Endothelial cell (in vitro differentiated cells): ENCODE results near the gene NPPB. TPM values are rescaled to one million over a fixed set of nuclear protein-coding genes. Genes with fewer than 3 reads are reported as not detected.

Experiments used
- DNase-seq: peaks from one replicate; pipeline ENCODE4 v3.0.0; 2021; ENCODE audit warnings: low spot score
- H3K27ac Mint-ChIP-seq: one replicate; pipeline ENCODE4 v1.8.0; 2021; ENCODE audit warnings: mixed read lengths, inconsistent platforms; ENCODE audit not compliant: unreplicated experiment
- H3K27me3 Mint-ChIP-seq: one replicate; pipeline ENCODE4 v1.8.0; 2021; ENCODE audit warnings: mild to moderate bottlenecking, moderate library complexity, mixed read lengths, inconsistent platforms; ENCODE audit not compliant: unreplicated experiment
- H3K36me3 Mint-ChIP-seq: one replicate; pipeline ENCODE4 v1.8.0; 2021; ENCODE audit warnings: mild to moderate bottlenecking, low read depth, mixed read lengths, inconsistent platforms; ENCODE audit not compliant: unreplicated experiment
- H3K4me1 Mint-ChIP-seq: one replicate; pipeline ENCODE4 v1.8.0; 2021; ENCODE audit warnings: mild to moderate bottlenecking, mixed read lengths, inconsistent platforms; ENCODE audit not compliant: unreplicated experiment
- H3K4me3 Mint-ChIP-seq: one replicate; pipeline ENCODE4 v1.8.0; 2021; ENCODE audit warnings: mild to moderate bottlenecking, mixed read lengths, inconsistent platforms; ENCODE audit not compliant: unreplicated experiment
- H3K9me3 Mint-ChIP-seq: one replicate; pipeline ENCODE4 v1.8.0; 2021; ENCODE audit warnings: mixed read lengths, inconsistent platforms; ENCODE audit not compliant: unreplicated experiment
- CTCF ChIP-seq: fragments of 200-600 bp; sonication (generic); IDR thresholded peaks from one replicate; pipeline ENCODE4 v1.5.0; 2021; ENCODE audit warnings: antibody characterized with exemption; ENCODE audit not compliant: unreplicated experiment
- total RNA-seq: library from RNA; stranded (reverse); fragmentation: NEBNext Ultra II Directional; extraction: Animal tissue kit (Norgen Biotek cat#: 25700); gene quantifications from one replicate; pipeline ENCODE4 v1.2.1, GENCODE V29; 2021; ENCODE audit not compliant: unreplicated experiment

The NPPB gene
- total RNA-seq, 1 donor from 2014 or later, result not detected

DNA sequence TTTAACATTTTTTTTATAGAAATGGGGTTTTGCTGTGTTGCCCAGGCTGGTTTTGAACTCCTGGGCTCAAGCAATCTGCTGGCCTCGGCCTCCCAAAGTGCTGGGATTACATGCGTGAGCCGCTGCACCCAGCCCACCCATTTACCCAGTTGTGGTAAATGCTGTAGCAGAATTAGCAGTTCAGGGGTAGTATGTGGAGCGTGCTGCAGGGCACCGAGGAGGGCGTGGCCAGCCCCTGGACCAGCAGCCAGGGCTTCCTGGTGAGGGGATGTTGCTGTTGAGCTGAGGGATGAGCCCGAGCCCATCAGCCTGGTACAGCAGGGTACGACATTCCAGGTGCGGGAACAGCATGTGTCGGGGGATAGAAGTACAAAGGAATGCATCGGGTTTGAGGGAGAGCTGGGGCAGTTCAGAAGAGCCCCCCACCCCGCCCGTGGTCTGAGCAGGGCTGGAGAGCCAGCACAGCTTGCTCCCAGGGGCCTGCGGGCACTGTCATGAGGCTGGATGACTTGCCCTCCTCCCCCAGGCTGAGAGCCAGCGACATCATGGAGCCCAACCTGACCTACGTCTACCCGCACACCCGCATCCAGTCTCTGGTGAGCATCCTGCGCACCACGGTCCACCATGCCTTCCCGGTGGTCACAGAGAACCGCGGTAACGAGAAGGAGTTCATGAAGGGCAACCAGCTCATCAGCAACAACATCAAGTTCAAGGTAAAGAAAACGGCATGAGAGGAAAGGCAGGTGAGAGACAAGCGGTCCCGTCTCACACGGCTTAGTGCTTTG is 23.1 kb downstream of the NPPB start:
- H3K4me3 Mint-ChIP-seq, result peak overlapping the region; percentile 39
- TF ChIP-seq CTCF, result no peak
- no peaks in the 10 kb centered on the region for H3K9me3 Mint-ChIP-seq
- H3K36me3 Mint-ChIP-seq, result peaks cover 45% of the 10 kb centered on the region
- peak overlapping the region; percentile 11 for H3K27ac Mint-ChIP-seq
- H3K27me3 Mint-ChIP-seq, result peaks cover 11% of the 10 kb centered on the region
- DNase-seq, result no peak
- H3K4me1 Mint-ChIP-seq, result peaks cover 2% of the 10 kb centered on the region

DNA sequence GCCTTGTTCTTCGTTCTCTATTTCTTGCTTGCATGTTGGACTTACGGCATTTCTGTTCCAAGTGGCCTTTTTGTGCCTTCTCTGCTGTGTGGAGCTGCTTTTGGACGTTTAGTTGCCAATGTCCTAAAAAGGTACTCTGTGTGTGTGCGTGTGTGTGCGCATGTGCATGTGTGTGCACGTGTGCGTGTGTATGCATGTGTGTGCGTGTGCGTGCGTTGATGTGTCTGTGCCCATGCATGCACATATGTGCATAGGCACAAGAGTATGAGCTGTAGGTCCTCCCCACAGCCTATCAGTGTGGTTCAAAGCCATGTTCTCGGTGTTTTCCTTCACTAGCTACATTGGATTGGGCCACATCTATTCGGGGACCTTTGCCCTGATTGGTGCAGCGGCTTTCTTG is 24.8 kb downstream of the NPPB start:
- peaks cover 2% of the 10 kb centered on the region for H3K4me1 Mint-ChIP-seq
- H3K9me3 Mint-ChIP-seq, result no peaks in the 10 kb centered on the region
- DNase-seq, result no peak
- H3K27me3 Mint-ChIP-seq, result peaks cover 11% of the 10 kb centered on the region
- TF ChIP-seq CTCF, result no peak
- peaks cover 46% of the 10 kb centered on the region for H3K36me3 Mint-ChIP-seq
- no peak overlapping the region for H3K27ac Mint-ChIP-seq
- H3K4me3 Mint-ChIP-seq, result peak overlapping the region; percentile 71

GRCh38 chr1:11833497-11833896 is 25.2 kb downstream of the NPPB start:
- H3K27ac Mint-ChIP-seq, result no peak overlapping the region
- DNase-seq, result no peak
- no peak for TF ChIP-seq CTCF
- no peaks in the 10 kb centered on the region for H3K9me3 Mint-ChIP-seq
- H3K27me3 Mint-ChIP-seq, result peaks cover 11% of the 10 kb centered on the region
- H3K36me3 Mint-ChIP-seq, result peaks cover 46% of the 10 kb centered on the region
- no peak overlapping the region for H3K4me3 Mint-ChIP-seq
- H3K4me1 Mint-ChIP-seq, result no peaks in the 10 kb centered on the region

DNA sequence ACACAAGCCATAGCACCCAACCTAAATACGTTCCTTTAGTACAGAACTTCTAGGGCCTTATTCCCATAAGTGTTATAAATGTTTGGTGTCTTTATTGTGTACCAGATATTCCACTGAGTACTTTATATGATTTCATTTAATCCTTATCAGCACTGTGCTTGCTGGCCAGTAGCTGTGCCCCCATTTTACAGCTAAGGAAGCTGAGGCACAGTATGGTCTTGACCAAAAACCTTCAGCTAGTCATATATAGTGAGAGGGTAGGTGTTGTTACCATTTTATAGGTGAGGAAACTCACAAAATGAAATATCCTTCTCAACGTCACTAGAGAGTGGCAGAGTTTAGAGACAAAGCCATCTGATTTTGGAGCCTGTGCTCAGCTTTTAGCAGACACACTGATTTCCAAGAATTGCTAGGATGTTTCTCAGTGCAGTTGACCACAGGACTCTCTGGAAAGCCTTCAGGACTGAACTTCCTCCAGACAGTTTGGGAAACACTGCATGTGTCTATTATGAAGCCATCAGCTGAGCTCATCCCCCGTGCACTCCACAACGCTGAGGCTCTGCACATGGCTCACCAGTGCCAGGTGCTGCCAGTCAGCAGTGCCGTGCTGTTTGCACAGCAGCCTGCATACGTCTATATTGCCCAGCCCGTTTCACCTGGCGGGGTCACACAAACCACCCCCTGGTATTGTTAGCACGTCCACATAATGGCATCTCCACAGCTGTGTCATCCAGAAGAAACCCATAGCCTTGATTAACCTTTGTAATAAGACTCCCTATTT is 26.6 kb downstream of the NPPB start:
- Mint-ChIP-seq H3K4me1 (no peaks in the 10 kb centered on the region), H3K9me3 (no peaks in the 10 kb centered on the region), H3K4me3 (no peak overlapping the region), H3K27ac (no peak overlapping the region), H3K36me3 (peaks cover 47% of the 10 kb centered on the region), H3K27me3 (peaks cover 9% of the 10 kb centered on the region)
- DNase-seq, result no peak
- no peak for TF ChIP-seq CTCF

DNA sequence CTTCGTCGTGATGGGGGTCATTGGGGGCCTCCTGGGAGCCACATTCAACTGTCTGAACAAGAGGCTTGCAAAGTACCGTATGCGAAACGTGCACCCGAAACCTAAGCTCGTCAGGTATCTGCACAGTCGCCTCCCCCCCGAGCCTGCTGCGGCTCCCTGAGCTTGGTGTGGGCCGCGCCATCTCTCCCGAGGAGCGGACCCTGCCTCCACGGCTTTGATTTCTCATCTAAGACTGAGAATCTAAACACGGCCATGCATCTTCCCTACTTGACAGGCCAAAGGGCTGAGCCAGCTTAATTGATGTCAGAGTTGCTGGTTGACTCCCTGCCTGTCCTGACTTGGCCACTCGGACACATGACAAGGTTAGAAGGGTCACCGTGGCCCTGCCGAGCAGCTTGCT is 30.2 kb downstream of the NPPB start:
- H3K4me3 Mint-ChIP-seq, result no peak overlapping the region
- H3K27me3 Mint-ChIP-seq, result peaks cover 5% of the 10 kb centered on the region
- H3K36me3 Mint-ChIP-seq, result peaks cover 46% of the 10 kb centered on the region
- DNase-seq, result no peak
- no peaks in the 10 kb centered on the region for H3K9me3 Mint-ChIP-seq
- no peaks in the 10 kb centered on the region for H3K4me1 Mint-ChIP-seq
- TF ChIP-seq CTCF, result no peak
- H3K27ac Mint-ChIP-seq, result no peak overlapping the region
